HG03039 (cell line): Measurements from ENCODE around the gene SUGP1.

Experiments
- ATAC-seq: cut with Tn5 transposase; IDR thresholded peaks from one replicate; pipeline ENCODE4 v1.9.1; 2021; ENCODE audit warnings: mild to moderate bottlenecking, moderate library complexity; ENCODE audit not compliant: unreplicated experiment

The SUGP1 gene

GRCh38 chr19:19342086-19343015 lies 22.0 kb upstream of the SUGP1 start:
- no peak for ATAC-seq

- no peak for ATAC-seq
These were observed 20.7 kb upstream of the SUGP1 start for GRCh38 chr19:19341026-19341425.

GRCh38 chr19:19338082-19338481 lies 17.8 kb upstream of the SUGP1 start:
- no peak for ATAC-seq

DNA sequence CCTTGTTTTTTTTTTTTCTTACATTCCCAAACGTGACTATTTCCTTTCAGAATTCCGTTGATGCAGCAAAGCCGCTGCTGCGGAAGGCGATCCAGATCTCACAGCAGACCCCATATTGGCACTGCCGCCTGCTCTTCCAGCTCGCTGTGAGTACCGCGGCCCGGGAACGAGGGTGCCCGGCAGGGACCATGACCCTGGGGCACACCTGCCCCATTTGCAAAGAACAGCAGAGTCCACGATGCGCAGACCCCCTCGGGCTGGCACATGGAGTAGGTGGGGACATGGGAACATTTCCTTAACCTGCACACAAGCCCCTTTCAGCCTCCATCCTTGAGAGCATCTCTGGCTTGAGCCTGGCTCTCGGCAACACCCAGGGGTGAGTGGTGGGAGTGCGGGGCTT lies 16.8 kb upstream of the SUGP1 start:
- ATAC-seq = no peak

DNA sequence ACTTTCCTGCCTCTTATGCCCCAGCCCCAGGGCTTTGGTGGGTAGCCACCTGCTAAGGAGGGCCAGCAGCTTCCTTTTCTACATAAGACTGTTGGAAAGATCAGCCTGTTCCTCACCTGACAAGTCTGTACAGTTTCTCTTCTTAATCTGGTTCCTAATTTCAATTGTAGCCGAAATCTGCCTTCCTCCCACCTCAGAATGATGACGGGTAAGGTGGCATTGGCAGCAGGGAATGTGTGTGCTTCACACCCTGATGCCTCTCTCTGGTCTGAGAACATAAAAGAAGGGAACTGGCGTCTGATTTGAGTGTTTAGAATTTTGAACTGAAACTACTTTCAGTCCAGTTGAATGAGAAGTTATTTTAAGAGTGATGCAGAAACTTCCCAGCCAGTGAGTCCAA lies 16.3 kb upstream of the SUGP1 start:
- no peak for ATAC-seq

GRCh38 chr19:19335408-19336158 lies 15.3 kb upstream of the SUGP1 start:
- ATAC-seq = no peak

- ATAC-seq = no peak
These were observed 14.7 kb upstream of the SUGP1 start for GRCh38 chr19:19334989-19335344.

DNA sequence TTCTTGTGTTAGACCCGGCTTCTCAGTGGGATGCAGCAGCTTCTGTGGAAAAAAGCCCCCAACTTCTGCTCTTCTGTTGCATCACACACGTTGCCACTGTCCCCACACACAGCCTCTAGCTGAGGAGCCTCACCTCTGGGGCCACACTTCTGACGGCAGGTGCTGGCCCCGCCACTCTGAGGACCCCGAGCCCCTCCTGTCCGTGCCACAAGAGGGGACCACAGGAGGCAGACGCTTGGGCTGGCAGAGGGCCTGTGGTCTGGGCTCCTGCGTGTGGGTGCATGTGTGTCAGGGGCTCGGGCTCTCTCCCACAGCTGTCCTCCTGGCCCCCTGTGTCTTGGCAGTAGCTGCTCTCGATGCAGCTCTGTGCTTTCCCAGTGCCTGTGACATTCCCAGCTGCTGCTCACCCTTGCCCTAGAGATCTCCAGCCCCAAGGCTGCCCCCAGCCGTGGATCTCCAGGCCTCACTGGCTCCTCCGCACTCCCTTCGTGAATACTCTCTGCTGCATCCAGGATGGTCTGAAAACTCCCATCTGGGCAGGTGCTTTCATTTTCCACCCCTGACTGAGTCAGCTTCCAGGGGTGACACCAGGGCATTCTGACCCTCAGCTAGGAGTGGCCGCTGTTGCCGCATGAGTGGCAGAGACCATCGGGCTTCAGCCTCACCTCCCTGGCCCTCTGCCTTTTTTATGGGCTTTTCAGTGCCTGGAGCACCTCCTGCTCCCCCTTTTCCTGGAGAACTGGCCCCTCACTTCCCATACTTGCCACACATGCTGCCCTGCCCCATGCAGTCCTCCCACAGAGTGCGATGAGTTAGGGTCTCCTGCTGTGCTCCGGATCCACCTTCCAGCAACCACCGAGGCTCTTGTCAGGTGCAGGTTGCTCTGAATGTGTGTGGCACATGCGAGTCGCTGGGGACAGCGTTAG lies 14.0 kb upstream of the SUGP1 start:
- no peak for ATAC-seq

DNA sequence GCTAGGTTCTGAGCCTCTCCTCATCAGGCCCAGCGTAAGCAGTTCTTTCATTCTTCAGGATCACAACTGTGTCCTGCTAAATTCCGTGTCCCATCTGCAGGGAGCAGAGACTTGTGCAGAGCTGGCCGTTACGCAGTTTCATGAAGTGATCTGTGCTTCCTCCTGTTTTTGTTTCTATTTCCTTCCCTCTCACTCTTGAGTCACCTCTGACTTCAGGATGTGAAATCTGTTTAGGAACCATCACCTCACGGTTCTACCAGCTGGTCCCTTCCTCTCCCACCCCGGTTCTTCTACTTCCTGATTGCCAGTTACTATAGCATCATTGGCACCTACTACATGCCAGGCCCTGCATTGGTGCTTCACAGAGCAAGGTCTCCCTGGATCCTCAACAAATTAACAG lies 8.8 kb upstream of the SUGP1 start:
- ATAC-seq = no peak

DNA sequence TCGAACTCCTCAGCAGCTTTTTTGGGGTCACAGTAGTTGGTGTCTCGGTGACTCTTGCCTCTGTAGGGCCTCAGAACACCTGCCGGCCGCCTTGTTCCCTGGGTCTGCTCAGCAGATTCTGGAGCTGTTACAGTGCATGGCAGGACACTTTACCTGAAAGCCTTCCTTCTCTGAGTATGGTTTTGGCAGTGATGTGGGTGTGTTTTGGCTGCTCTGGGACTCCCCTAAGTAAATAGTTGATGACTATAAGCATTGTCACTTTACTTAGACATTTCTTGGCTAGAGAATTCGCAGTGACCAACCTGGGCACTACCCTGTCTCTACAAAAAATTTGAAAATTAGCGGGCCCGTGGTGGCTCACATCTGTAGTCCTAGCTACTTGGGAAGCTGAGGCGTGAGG lies 7.4 kb upstream of the SUGP1 start:
- ATAC-seq = no peak

- ATAC-seq = no peak
These were observed 3.9 kb upstream of the SUGP1 start for GRCh38 chr19:19324059-19324770.

GRCh38 chr19:19321141-19321577 lies 850 bp upstream of the SUGP1 start:
- ATAC-seq = no peak

GRCh38 chr19:19319732-19320360 lies 463 bp downstream of the SUGP1 start:
- ATAC-seq = no peak

- ATAC-seq = no peak
These were observed 4.2 kb downstream of the SUGP1 start for GRCh38 chr19:19316082-19316481.

GRCh38 chr19:19315444-19315843 lies 4.9 kb downstream of the SUGP1 start:
- ATAC-seq = no peak

DNA sequence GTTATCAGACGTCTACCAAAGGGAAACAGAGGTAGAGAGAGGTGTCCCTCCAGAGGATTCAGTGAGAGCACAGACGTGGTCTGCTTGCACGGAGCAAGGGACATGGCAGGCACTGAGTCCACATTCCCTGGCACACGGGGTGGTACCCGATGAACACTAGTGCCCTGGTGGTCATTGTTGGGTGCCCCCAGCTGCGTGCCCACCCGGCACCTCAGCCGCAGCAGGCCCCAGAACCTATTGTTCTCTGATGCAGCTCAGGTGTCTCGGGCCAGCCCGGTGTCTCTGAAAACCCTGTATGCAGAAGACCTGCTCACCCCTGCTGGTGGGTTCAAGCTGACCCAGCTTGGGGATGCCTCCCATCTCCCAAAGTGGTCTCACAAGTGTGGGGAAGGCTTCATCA lies 11.9 kb downstream of the SUGP1 start:
- ATAC-seq = no peak

- ATAC-seq = no peak
These were observed 14.1 kb downstream of the SUGP1 start for GRCh38 chr19:19306191-19306590.

GRCh38 chr19:19305696-19306095 lies 14.6 kb downstream of the SUGP1 start:
- ATAC-seq = no peak

DNA sequence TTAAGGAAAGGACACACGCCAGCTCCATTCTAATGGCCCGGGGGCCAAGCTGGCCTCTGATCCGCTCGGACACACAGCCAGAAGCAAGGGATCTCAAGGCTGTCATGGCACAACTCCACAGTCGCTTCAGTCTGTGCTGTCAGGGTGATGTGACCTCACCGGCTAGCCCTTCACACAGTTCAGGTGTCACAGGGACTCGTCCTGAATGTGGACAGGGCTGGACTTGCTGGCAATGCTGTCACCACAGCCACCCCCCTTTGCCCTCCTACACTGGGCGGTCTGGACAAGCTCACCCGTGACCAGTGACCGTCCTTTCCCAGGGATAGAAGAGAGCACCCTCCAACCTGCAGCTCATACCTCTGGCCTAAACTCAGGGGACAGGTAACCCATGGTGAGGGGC lies 15.2 kb downstream of the SUGP1 start:
- ATAC-seq = no peak
